Medulla oblongata (tissue), 1 donor: ENCODE data around the gene MYOD1.

Experiments used
- DNase-seq: peaks from one replicate; pipeline ENCODE4 v3.0.0-alpha.2; 2015; ENCODE audit errors: extremely low spot score

MYOD1 gene

DNA sequence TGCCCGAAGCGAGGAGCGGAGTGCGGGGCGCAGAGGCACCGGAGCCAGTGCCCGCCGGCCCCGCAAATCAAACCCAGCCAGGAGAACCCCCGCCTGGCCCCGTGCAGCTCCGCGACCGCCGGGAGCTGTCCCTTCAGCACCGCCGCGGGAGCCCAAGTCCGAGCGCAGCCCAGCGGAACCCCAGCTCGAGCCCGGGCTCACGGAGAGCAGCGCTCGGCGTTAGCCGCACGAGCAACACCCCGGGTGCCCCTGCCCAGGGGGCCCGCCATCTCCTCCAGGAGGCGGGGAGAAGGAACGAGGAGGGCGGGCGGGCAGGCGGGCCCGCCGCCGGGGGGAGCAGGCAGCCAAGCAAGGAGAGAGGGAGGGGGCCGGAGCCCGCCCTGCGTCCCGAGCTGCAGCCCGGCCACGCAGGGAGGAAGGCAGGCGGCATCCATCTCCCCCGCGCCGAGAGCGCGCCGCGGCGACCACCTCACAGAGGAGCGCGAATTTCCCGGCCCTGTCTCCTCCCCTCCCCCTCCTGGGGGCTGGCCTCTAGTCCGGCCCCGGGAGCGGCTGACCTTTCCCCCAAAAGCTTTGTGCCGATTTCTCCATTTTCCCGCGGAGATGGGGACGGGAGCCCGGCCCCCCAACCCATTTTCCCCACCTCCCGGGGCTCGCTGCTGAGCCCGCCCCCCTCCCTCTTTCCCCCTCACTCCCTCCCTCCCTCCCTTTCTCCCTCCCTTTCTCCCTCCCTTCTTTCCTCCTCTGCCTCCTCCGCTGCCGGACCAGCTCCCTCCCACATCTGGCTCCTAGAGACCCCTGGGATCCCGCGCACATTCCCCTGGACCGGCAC is 15.8 kb downstream of the MYOD1 start:
- DNase-seq: peak; percentile 46

GRCh38 chr11:17735818-17736578 is 16.6 kb downstream of the MYOD1 start:
- no peak for DNase-seq

GRCh38 chr11:17736579-17736893 is 17.2 kb downstream of the MYOD1 start:
- no peak for DNase-seq

DNA sequence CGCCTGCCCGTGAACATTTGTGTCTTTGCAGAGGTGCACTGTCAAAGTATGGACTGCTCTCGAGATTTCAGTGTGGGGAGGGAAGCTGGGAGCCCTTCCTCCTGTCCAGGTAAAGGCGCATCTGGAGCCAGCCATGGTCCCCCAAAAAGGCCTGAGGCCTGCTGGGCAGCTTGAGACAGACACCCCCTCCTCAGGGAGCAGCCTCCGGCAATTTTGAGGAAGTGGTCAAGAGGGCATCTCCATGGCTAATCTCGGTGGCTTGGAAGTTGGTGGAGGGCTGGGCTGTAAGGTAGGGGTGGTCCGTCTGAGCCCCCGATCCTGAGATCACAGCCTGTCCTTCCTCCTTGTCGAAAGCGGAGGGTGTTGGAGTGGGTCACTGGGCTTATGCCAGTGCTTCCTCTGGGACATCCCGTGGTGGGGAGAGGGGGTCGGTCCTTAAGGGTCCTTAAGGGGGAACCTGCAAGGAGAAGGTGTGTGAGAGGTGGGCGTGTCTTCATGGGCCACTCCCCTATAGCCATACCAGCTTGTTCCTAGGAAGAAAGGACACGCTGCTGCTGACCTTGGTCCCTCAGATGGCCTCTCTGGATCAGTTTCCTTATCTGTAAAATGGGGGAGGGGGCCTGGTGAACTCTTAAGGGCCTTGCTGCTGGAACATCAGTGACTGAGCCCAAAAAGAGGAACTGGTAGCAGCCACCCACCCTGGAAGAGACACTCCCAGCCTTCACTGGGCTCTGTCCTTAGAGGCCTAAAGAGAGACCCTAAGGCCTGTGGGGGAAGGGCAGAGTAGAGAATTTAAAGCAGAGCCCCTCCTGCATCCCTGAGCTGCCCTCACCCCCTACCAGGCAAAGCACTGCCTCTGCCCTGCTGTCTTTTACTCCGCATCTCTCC is 17.8 kb downstream of the MYOD1 start:
- DNase-seq: no peak

- no peak for DNase-seq
Observed at GRCh38 chr11:17738151-17738973, 19.0 kb downstream of the MYOD1 start.

DNA sequence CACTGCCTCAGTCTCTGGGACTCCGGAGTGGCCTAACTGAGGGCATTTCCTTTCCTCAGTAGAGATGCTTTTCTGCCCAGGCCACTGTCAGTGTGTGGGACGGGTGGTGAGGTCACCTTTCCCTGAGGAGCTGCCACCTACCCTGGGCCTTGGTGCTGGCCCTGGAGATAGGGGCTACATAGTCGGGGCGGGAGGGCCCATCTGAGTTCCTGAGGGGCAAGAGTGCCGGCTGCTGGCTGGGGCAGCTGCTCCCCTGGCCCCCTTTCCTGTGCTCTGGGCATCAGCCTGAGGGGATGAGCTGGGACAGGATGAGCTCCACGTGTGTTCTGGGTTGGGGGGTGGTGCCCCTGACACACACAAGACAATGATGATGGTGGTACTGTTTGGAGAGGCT is 20.6 kb downstream of the MYOD1 start:
- DNase-seq: no peak

DNA sequence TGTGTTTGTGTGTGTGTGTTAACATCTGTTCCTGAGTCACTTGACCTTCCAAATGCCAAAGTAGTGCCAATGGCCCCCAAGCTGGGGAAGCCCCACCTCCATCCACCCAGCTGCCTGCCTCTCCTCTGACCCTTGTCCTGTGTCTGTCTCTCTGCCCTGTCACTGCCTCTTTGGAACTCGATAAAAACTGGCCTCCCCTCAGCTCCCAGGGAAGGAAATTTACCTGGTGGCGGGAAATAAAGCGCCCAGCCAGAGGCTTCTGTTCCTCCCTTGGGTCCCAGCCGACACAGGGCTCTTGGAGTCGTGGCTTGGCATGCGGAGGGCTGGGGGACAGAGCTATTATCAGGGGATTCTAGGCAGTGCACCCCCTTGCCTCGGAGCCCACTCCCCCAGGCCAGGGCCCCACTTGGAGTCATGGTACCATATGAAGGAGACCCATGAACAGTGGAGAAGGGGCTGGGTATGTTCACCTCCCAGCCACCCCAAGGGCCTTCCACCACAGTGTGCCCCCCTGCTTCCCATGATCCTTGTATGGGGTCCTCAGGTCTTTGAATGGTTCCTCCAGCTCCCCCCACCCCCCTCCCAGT is 21.4 kb downstream of the MYOD1 start:
- DNase-seq: no peak

- DNase-seq: no peak
Observed at GRCh38 chr11:17741487-17741886, 22.1 kb downstream of the MYOD1 start.

DNA sequence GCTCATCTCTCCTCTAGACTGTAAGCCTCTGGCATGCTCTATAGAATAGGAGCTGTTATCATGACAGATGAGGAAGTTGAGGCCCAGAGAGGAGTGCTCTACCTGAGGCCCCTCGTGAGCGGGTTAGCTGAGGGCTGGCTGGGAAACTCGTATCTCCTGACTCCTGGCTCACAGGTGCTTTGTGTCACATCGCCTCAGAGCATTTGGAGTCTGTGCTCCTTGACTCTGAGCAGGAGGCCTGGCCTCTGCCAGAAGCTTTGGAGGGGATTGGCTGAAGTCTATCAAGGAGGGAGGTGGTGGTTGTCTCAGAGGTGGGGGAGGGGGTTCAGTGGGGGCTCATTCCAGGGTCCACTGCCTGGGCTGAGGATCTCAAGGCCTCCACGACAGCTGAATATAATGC is 22.6 kb downstream of the MYOD1 start:
- DNase-seq: no peak

DNA sequence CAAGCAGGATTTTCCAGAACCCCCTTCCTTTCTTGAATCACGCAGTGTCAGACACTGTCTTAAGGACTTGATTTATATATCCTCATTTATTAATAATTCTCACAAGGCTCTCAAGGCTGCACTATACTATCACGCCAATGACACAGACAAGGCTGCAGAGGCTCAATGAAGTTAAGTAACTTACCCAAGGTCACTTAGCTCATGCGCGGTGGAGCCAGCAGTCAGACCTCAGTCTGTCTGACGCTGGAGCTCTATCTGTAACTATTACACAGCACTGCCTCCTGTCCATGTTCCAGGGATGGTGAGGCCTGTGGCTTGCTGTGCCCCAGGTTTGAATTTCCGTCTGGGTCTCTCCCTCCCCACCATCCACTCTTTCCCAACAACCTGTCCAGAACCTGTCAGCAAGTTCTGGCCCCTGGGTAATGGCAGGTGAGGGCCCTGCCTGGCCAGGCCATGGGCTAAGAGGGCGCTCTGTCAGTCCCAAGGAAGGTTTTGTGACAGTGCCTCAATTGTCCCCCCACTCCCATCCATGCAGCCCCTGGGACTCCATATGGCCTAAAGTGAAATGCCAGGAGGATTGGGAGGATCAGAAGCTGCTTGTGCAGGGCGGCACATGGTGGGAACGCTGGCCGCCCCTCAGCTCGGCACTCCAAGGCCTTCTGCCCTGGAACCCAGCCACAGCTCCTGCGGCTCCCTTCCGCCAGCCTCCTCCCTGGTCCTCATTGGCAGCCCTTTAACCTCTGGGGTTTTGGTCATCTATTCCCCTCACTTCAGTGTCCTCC is 23.8 kb downstream of the MYOD1 start:
- DNase-seq: no peak

DNA sequence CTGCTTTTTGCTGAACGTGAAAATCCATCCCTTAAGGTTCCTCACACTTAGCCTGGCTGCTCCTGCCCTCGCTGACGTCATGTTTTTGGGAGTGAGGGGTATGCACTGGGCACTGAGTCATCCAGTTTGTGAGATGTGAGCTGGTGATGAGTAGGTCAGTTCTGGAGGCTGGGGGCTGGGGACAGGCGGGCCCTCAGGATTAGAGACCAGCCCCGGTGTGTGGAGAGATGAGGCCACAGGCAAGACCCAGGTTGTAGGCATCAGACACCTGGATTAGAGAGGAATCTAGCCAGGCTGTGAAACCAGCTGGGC is 24.4 kb downstream of the MYOD1 start:
- DNase-seq: no peak

- no peak for DNase-seq
Observed at GRCh38 chr11:17744151-17744940, 25.0 kb downstream of the MYOD1 start.

GRCh38 chr11:17745023-17745772 is 25.8 kb downstream of the MYOD1 start:
- no peak for DNase-seq

DNA sequence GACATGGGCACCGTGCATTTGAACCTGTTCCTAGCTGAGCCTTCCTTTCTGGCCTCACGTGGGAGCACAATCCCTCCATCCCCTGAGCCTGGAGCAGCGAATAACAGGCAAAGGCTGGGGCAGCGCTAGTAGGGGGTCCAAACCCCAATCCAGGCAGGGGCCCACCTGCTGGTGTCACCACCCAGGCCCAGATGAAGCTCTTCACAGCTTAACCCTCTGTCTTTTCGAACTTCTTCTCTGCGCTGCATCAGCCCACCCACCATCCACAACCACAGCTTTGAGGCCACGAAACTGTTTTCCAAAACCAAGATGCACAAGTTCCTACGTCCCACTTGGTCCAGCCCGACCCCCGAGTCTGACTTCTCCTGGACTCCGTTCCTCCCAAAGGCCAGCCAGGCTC is 26.7 kb downstream of the MYOD1 start:
- no peak for DNase-seq

- no peak for DNase-seq
Observed at GRCh38 chr11:17747131-17747955, 28.0 kb downstream of the MYOD1 start.

DNA sequence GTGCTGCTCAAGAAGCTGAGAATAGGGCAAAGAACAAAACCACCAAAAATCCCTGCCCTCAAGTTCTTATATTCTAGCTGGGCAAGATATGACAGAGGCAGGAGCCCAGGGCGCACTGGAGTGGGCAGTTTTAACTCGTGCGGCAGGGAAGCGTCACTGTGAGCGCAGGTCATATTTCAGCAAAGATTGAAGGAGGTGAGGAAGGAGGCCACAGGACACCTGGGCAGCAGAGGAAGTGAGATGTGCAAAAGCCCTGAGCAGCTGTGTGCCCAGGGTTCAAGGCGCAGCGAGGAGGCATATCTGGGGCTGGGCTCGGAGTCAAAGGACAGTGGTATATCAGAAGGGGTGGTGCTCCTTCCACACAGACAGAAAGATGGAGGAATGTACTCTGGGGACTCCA is 28.7 kb downstream of the MYOD1 start:
- no peak for DNase-seq

DNA sequence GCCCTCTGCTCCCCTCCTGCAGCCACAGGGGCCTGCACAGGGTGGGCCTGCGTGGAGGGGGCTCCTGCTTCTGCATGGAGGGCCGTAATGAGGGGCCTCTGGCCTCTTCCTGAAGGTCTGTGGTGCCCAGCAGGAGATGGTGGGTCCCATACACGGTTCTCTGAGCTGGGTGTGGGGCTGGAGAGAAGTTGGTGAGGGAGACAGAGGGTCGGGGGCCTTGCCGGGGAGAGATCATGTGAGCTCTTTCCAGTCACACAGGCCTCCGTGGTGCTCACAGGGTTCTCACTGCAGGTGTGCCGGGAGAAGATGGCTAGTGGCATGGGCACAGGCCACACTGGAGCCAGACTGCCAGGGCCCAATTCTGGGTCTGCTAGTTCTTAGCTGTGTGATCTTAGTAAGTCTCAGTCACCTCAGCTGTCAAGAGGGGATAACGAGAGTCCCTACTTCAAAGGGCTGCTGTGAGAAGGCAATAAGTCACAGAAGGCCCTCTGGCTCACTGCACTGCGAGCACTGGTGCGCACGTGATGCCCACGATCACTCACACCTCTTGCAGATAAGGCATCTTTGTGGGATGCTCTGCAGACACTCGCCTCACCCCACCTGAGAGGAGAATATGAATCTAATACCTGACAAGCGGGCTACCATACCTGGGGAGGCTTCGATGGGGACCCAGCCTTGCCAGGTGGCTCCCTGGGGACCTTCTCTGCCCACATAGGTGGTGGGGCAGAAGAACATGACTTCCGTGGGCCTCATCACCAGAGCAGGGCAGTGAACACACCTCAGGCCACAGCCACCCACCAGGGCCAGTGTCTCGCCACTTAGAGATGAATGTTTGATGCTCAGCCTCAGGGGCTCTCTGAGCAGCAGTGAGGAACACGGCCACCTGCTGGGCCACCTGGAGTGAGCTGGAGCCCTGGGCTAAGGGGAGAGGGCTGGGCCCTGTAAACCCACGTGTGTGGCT is 29.7 kb downstream of the MYOD1 start:
- DNase-seq: no peak
